AG10803 (cell line): ENCODE results near the gene DEFB125.
"Not testable (repeated sequence)": the region's sequence is repeated elsewhere in the genome, so short reads cannot be mapped to it uniquely, and the experiment has no call there.

ENCODE experiments used
- DNase-seq: peaks from one replicate; pipeline ENCODE4 v3.0.0; 2010; ENCODE audit warnings: low read depth
- H3K4me3 ChIP-seq: 2 replicates; pipeline ENCODE4 v1.5.1; 2011; ENCODE audit warnings: mild to moderate bottlenecking, low read length, control low read depth
- CTCF ChIP-seq: conservative IDR thresholded peaks from 2 replicates; pipeline ENCODE4 v1.5.1; 2011; ENCODE audit warnings: mild to moderate bottlenecking, low read length, control low read depth, inconsistent platforms

Gene DEFB125

GRCh38 chr20:64766-65322 is 22.6 kb upstream of the DEFB125 start:
- TF ChIP-seq CTCF: no peak
- DNase-seq: no peak
- H3K4me3 ChIP-seq: no peak overlapping the region

- no peak for DNase-seq
- no peak for TF ChIP-seq CTCF
- H3K4me3 ChIP-seq: no peak overlapping the region
These were observed 10.2 kb upstream of the DEFB125 start for GRCh38 chr20:77231-77630.

GRCh38 chr20:78338-78737 is 9.1 kb upstream of the DEFB125 start:
- DNase-seq: no peak
- TF ChIP-seq CTCF: no peak

GRCh38 chr20:79565-79964 is 7.9 kb upstream of the DEFB125 start:
- no peak overlapping the region for H3K4me3 ChIP-seq
- no peak for TF ChIP-seq CTCF
- DNase-seq: no peak

More at GRCh38 chr20:78338-78737, 9.1 kb upstream of the DEFB125 start:
- H3K4me3 ChIP-seq: no peak overlapping the region

GRCh38 chr20:90651-91050 is 3.2 kb downstream of the DEFB125 start:
- no peak for DNase-seq
- no peak overlapping the region for H3K4me3 ChIP-seq
- TF ChIP-seq CTCF: no peak

GRCh38 chr20:93641-94040 is 6.2 kb downstream of the DEFB125 start:
- TF ChIP-seq CTCF: no peak
- no peak for DNase-seq
- no peak overlapping the region for H3K4me3 ChIP-seq

GRCh38 chr20:95215-95614 is 7.7 kb downstream of the DEFB125 start:
- DNase-seq: no peak
- TF ChIP-seq CTCF: no peak
- no peak overlapping the region for H3K4me3 ChIP-seq

- not testable (repeated sequence) for DNase-seq
These were observed 10.2 kb downstream of the DEFB125 start for GRCh38 chr20:97691-98090.

More at GRCh38 chr20:97691-98090, 10.2 kb downstream of the DEFB125 start:
- H3K4me3 ChIP-seq: not testable (repeated sequence)
